H1 (cell line): ENCODE measurements around the gene SGCB. TPM values are rescaled to one million over a fixed set of nuclear protein-coding genes. Genes with fewer than 3 reads are reported as not detected.

Experiments used
- CTCF ChIA-PET: fragments of 300-600 bp; sonication (Branson Sonifier 250); formaldehyde crosslinking; loops from one replicate; lab custom pipeline; 2021; ENCODE audit not compliant: partially characterized antibody; lab: Charles Lee
- POLR2A ChIA-PET: fragments of 300-600 bp; sonication (Branson Sonifier 250); formaldehyde crosslinking; loops from one replicate; lab custom pipeline; 2021; ENCODE audit warnings: inconsistent platforms; ENCODE audit not compliant: partially characterized antibody; lab: Charles Lee
- DNase-seq, 2 experiments: peaks; one replicate each; pipeline versions ENCODE4 v3.0.0 to v3.0.0-alpha.2; 2010 to 2022; ENCODE audit warnings: low spot score in 2 of 2, low read depth in 1 of 2, mixed read lengths in 1 of 2
- FAIRE-seq: peaks from 2 replicates; lab custom pipeline; 2011; peaks lifted over from hg19 to GRCh38; lab: Jason Lieb, UNC
- H2AFZ ChIP-seq: 2 replicates; pipeline ENCODE4 v1.8.1; 2012; ENCODE audit warnings: low read length, inconsistent platforms
- H2AK5ac ChIP-seq: 2 replicates; pipeline ENCODE4 v1.6.1; 2013; ENCODE audit warnings: low read depth, low read length
- H2BK120ac ChIP-seq: replicated peaks from 2 replicates; pipeline ENCODE3; 2013; ENCODE audit warnings: low read depth, low read length, inconsistent platforms
- H2BK12ac ChIP-seq: 2 replicates; pipeline ENCODE4 v1.6.1; 2013; ENCODE audit warnings: low read depth, low read length
- H2BK15ac ChIP-seq: 2 replicates; pipeline ENCODE4 v1.6.1; 2013; ENCODE audit warnings: low read length
- H2BK20ac ChIP-seq: 2 replicates; pipeline ENCODE4 v1.6.1; 2013; ENCODE audit warnings: low read length
- H2BK5ac ChIP-seq: 2 replicates; pipeline ENCODE4 v1.6.1; 2013; ENCODE audit warnings: low read depth, low read length
- H3K14ac ChIP-seq: 2 replicates; pipeline ENCODE4 v1.6.1; 2013; ENCODE audit warnings: inconsistent platforms; ENCODE audit not compliant: insufficient read length
- H3K18ac ChIP-seq: 2 replicates; pipeline ENCODE4 v1.6.1; 2013; ENCODE audit warnings: low read length; ENCODE audit errors: extremely low read depth
- H3K23ac ChIP-seq: 2 replicates; pipeline ENCODE4 v1.6.1; 2013; ENCODE audit warnings: inconsistent platforms; ENCODE audit not compliant: insufficient read length
- H3K23me2 ChIP-seq: 2 replicates; pipeline ENCODE4 v1.6.1; 2013; ENCODE audit warnings: low read depth, low read length
- H3K27ac ChIP-seq: 2 replicates; pipeline ENCODE4 v1.6.1; 2011; ENCODE audit warnings: low read depth, low read length, inconsistent platforms
- H3K27me3 ChIP-seq, 4 experiments: replicated peaks in 1 of 4; 1 replicate in 1 of 4; 2 replicates in 3 of 4; pipeline versions ENCODE4 v1.6.1 to v1.8.1; 2011 to 2013; ENCODE audit warnings: low read length in 3 of 4, mild to moderate bottlenecking in 3 of 4, inconsistent platforms in 2 of 4, mixed read lengths in 2 of 4, moderate library complexity in 1 of 4; ENCODE audit not compliant: control insufficient read depth in 3 of 4, insufficient read depth in 3 of 4; ENCODE audit errors: extremely low read depth in 1 of 4
- H3K36me3 ChIP-seq, 4 experiments: 2 replicates each; pipeline versions ENCODE4 v1.6.1 to v1.8.1; 2011 to 2013; ENCODE audit warnings: mild to moderate bottlenecking in 4 of 4, low read length in 3 of 4, moderate library complexity in 2 of 4, control low read depth in 1 of 4, inconsistent platforms in 1 of 4; ENCODE audit not compliant: insufficient read depth in 4 of 4, control insufficient read depth in 2 of 4
- H3K4ac ChIP-seq: replicated peaks from 2 replicates; pipeline ENCODE3; 2013; ENCODE audit warnings: low read length, low read depth, mixed read lengths, inconsistent platforms; ENCODE audit not compliant: insufficient read length
- H3K4me1 ChIP-seq, 4 experiments: replicated peaks in 1 of 4; 1 replicate in 1 of 4; 2 replicates in 3 of 4; pipeline versions ENCODE4 v1.6.1 to v1.8.1; 2011 to 2013; ENCODE audit warnings: low read length in 3 of 4, inconsistent platforms in 2 of 4, mixed read lengths in 1 of 4; ENCODE audit not compliant: insufficient read depth in 4 of 4, control insufficient read depth in 3 of 4
- H3K4me2 ChIP-seq, 2 experiments: 2 replicates each; pipeline versions ENCODE4 v1.6.1 to v1.8.1; 2011 to 2013; ENCODE audit warnings: low read depth in 2 of 2, low read length in 2 of 2, control low read depth in 1 of 2, inconsistent platforms in 1 of 2, mild to moderate bottlenecking in 1 of 2; ENCODE audit not compliant: insufficient read depth in 1 of 2
- H3K4me3 ChIP-seq, 4 experiments: fragments of 200-600, 300-600 bp in 1 of 4; sonication (generic), shearing (Covaris generic), sonication (Bioruptor Twin) in 1 of 4; 2 replicates each; pipeline versions ENCODE4 v1.5.1 to v1.8.1; 2011 to 2016; ENCODE audit warnings: low read length in 4 of 4, low read depth in 3 of 4, control low read depth in 2 of 4, inconsistent platforms in 2 of 4, mild to moderate bottlenecking in 2 of 4, mixed read lengths in 1 of 4, moderate library complexity in 1 of 4; ENCODE audit not compliant: insufficient read depth in 2 of 4; ENCODE audit errors: extremely low read depth in 1 of 4
- H3K56ac ChIP-seq: replicated peaks from 2 replicates; pipeline ENCODE3; 2013; ENCODE audit warnings: low read depth, mild to moderate bottlenecking, mixed read lengths, low read length, inconsistent platforms; ENCODE audit not compliant: insufficient read length
- H3K79me1 ChIP-seq: 2 replicates; pipeline ENCODE4 v1.6.1; 2013; ENCODE audit warnings: low read depth, low read length, control low read depth
- H3K79me2 ChIP-seq, 2 experiments: 2 replicates each; pipeline versions ENCODE4 v1.6.1 to v1.8.1; 2012 to 2013; ENCODE audit warnings: low read length in 2 of 2, mild to moderate bottlenecking in 2 of 2, inconsistent platforms in 1 of 2; ENCODE audit not compliant: insufficient read depth in 2 of 2, control insufficient read depth in 1 of 2
- H3K9ac ChIP-seq, 4 experiments: replicated peaks in 1 of 4; 1 replicate in 1 of 4; 2 replicates in 3 of 4; pipeline versions ENCODE4 v1.6.1 to v1.8.1; 2011 to 2013; ENCODE audit warnings: low read depth in 3 of 4, low read length in 3 of 4, control low read depth in 2 of 4, mild to moderate bottlenecking in 2 of 4, moderate library complexity in 2 of 4, inconsistent platforms in 1 of 4; ENCODE audit errors: extremely low read depth in 1 of 4
- H3K9me3 ChIP-seq, 2 experiments: 2 replicates each; pipeline versions ENCODE4 v1.6.1 to v1.8.1; 2012 to 2013; ENCODE audit warnings: mild to moderate bottlenecking in 2 of 2, moderate library complexity in 2 of 2, control low read depth in 1 of 2, inconsistent platforms in 1 of 2, low read depth in 1 of 2, low read length in 1 of 2, mixed read lengths in 1 of 2; ENCODE audit not compliant: insufficient read depth in 2 of 2
- H4K20me1 ChIP-seq, 2 experiments: replicated peaks in 1 of 2; 2 replicates each; pipeline versions ENCODE3 to v1.8.1; 2011 to 2013; ENCODE audit warnings: inconsistent platforms in 2 of 2, low read length in 2 of 2, mild to moderate bottlenecking in 1 of 2; ENCODE audit not compliant: insufficient read depth in 2 of 2, control insufficient read depth in 1 of 2
- H4K5ac ChIP-seq: 2 replicates; pipeline ENCODE4 v1.6.1; 2013; ENCODE audit warnings: low read length, low read depth, mixed read lengths, inconsistent platforms; ENCODE audit not compliant: insufficient read length
- H4K8ac ChIP-seq: 2 replicates; pipeline ENCODE4 v1.8.0; 2013; ENCODE audit warnings: mild to moderate bottlenecking, moderate library complexity, low read length, inconsistent platforms; ENCODE audit not compliant: insufficient read depth; ENCODE audit errors: extremely low read depth
- H4K91ac ChIP-seq: replicated peaks from 2 replicates; pipeline ENCODE3; 2013; ENCODE audit warnings: low read length, mixed read lengths, inconsistent platforms; ENCODE audit not compliant: insufficient read length
- CEBPB ChIP-seq: IDR thresholded peaks from 2 replicates; pipeline ENCODE4 v1.6.1; 2012; ENCODE audit warnings: low read depth, low read length
- CREB1 ChIP-seq: IDR thresholded peaks from 2 replicates; pipeline ENCODE4 v1.6.1; 2012; ENCODE audit warnings: inconsistent platforms
- GABPA ChIP-seq: IDR thresholded peaks from 2 replicates; pipeline ENCODE4 v1.6.1; 2011; ENCODE audit warnings: mild to moderate bottlenecking, low read length, moderate library complexity, borderline replicate concordance; ENCODE audit not compliant: insufficient read depth
- JUN ChIP-seq: IDR thresholded peaks from 2 replicates; pipeline ENCODE4 v1.6.1; 2011; ENCODE audit warnings: low read depth, mild to moderate bottlenecking, improper control_type of control experiment, low read length
- TCF12 ChIP-seq: IDR thresholded peaks from 2 replicates; pipeline ENCODE4 v1.6.1; 2011; ENCODE audit warnings: low read depth, mild to moderate bottlenecking, low read length
- YY1 ChIP-seq: IDR thresholded peaks from 2 replicates; pipeline ENCODE4 v1.6.1; 2011; ENCODE audit warnings: low read depth, mild to moderate bottlenecking, low read length
- ZNF274 ChIP-seq: IDR thresholded peaks from 2 replicates; pipeline ENCODE4 v1.7.0; 2012; ENCODE audit warnings: low read length, borderline replicate concordance; ENCODE audit errors: extremely low read depth
- polyA plus RNA-seq, 7 experiments: library from polyadenylated mRNA; depleted of rRNA in 3 of 7; stranded (reverse) in 5 of 7; unstranded in 2 of 7; fragments of >200 nt in 5 of 7; fragments of 200-250 nt in 2 of 7; gene quantifications; 1 replicate in 5 of 7; 2 replicates in 1 of 7; 4 replicates in 1 of 7; pipeline versions ENCODE4 v1.2.1 to v1.2.3, GENCODE V29; 2011 to 2013; ENCODE audit warnings: missing spikeins in 2 of 7, mixed read lengths in 2 of 7
- total RNA-seq: library from RNA; stranded (reverse); fragmentation: NEBNext Ultra II Directional; extraction: Animal tissue kit (Norgen Biotek cat#: 25700); gene quantifications from 2 replicates; pipeline ENCODE4 v1.2.1, GENCODE V29; 2021
- TF ChIP-seq, protein P1 (sequence below): IDR thresholded peaks from 2 replicates; pipeline ENCODE4 v1.6.1; 2012; ENCODE audit warnings: low read length, inconsistent platforms

Gene SGCB
- total and polyA plus RNA-seq, 2 of the 8 experiments (the other 6 are each of a cell fraction or from before 2014, with no cell fraction given), result 6.8 to 32.2 TPM

DNA sequence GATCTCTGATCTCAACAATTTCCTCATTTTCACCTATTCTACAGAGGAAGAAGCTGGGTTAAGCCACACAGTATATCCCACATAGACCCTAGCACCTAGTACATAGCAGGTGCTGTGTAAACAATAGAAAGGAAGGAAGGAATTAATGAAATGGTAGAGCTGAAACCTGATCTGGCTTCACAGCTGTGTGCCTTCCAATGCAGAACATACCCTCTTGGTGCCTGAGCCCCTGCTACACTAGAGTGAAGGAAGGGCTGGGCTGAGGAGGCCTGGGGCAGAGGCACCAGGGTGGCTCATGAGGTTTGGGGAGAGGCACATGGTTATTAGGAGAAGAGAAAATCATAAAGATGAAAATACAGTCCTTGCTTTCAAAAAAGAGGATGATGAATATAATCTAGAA lies 39.3 kb downstream of the SGCB start:
- Histone ChIP-seq H3K9me3 (no peaks in the 10 kb centered on the region; a peak in 1 of 4 replicates), H3K14ac (no peak overlapping the region), H3K4ac (no peak overlapping the region), H2BK20ac (no peak overlapping the region), H2BK5ac (no peak overlapping the region), H3K27me3 (no peaks in the 10 kb centered on the region), H4K91ac (no peak overlapping the region), H4K5ac (no peak overlapping the region), H4K8ac (no peak overlapping the region), H3K56ac (no peak overlapping the region), H3K9ac (no peak overlapping the region), H3K4me1 (peaks cover 0 to 5% (median 0%) of the 10 kb centered on the region in 4 experiments; a peak in 1 of 7 replicates), H3K18ac (no peak overlapping the region), H3K36me3 (no peaks in the 10 kb centered on the region), H3K23me2 (no peaks in the 10 kb centered on the region), H3K79me1 (no peaks in the 10 kb centered on the region), H3K27ac (no peak overlapping the region), H2AFZ (no peak overlapping the region), H2AK5ac (no peak overlapping the region), H2BK120ac (no peak overlapping the region), H3K4me2 (0 out of 4 replicates have a peak overlapping the region, but pooled peaks of 1 of the 2 experiments have one; percentile 7), H3K23ac (no peak overlapping the region), H3K4me3 (no peak overlapping the region), H4K20me1 (no peaks in the 10 kb centered on the region), H2BK12ac (no peak overlapping the region), H3K79me2 (no peaks in the 10 kb centered on the region), H2BK15ac (no peak overlapping the region)
- FAIRE-seq (no peak), DNase-seq (no peak)
- ChIA-PET POLR2A (no interaction called here), CTCF (interaction anchor here (0.8 to 1.1 kb wide), 2 partner anchors 10 to 20 kb away, joined by 3 to 4 read pairs; no protein-coding TSS in a partner anchor)
- TF ChIP-seq TCF12 (no peak), JUN (no peak), CREB1 (no peak), ZNF274 (no peak), GABPA (no peak), YY1 (no peak), CEBPB (no peak)
- TF ChIP-seq, protein P1, sequence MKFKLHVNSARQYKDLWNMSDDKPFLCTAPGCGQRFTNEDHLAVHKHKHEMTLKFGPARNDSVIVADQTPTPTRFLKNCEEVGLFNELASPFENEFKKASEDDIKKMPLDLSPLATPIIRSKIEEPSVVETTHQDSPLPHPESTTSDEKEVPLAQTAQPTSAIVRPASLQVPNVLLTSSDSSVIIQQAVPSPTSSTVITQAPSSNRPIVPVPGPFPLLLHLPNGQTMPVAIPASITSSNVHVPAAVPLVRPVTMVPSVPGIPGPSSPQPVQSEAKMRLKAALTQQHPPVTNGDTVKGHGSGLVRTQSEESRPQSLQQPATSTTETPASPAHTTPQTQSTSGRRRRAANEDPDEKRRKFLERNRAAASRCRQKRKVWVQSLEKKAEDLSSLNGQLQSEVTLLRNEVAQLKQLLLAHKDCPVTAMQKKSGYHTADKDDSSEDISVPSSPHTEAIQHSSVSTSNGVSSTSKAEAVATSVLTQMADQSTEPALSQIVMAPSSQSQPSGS, result no peak
